OCI-LY7 (cell line): ENCODE results near the gene RSL24D1.

Experiments used
- EZH2phosphoT487 ChIP-seq: fragments of 200-600 bp; sonication (generic); IDR thresholded peaks from 2 replicates; pipeline ENCODE4 v1.6.1; 2018; ENCODE audit warnings: low read depth, borderline replicate concordance, mild to moderate bottlenecking, mixed run types, antibody characterized with exemption, low read length, moderate library complexity, mixed read lengths
- TF ChIP-seq, protein P1 (sequence below): fragments of 200-600 bp; sonication (generic); conservative IDR thresholded peaks from 2 replicates; pipeline ENCODE4 v1.5.1; 2014; ENCODE audit warnings: mild to moderate bottlenecking, antibody characterized with exemption, low read length, moderate library complexity, mixed read lengths

DNA sequence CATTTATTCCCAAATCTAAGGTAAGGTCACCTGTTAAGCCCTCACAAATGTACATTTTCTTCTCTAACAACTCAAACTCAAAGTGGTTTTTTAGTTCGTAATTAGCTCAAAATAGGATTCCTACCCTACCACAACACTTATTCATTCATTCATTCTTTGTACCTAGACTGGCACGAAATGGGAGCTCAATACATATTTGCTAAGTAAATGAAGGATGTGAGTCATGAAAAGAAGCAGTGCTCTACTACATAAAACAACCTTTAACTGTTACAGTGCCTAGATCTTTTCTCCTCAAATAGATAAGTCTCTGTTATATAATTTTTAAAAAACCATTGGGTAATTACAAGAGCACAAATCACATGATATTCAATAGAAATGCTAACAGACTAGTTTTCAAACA lies 13.1 kb downstream of the RSL24D1 start:
- TF ChIP-seq, protein P1, sequence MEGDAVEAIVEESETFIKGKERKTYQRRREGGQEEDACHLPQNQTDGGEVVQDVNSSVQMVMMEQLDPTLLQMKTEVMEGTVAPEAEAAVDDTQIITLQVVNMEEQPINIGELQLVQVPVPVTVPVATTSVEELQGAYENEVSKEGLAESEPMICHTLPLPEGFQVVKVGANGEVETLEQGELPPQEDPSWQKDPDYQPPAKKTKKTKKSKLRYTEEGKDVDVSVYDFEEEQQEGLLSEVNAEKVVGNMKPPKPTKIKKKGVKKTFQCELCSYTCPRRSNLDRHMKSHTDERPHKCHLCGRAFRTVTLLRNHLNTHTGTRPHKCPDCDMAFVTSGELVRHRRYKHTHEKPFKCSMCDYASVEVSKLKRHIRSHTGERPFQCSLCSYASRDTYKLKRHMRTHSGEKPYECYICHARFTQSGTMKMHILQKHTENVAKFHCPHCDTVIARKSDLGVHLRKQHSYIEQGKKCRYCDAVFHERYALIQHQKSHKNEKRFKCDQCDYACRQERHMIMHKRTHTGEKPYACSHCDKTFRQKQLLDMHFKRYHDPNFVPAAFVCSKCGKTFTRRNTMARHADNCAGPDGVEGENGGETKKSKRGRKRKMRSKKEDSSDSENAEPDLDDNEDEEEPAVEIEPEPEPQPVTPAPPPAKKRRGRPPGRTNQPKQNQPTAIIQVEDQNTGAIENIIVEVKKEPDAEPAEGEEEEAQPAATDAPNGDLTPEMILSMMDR, result no peak
- no peak for TF ChIP-seq EZH2phosphoT487
